Osteocyte (in vitro differentiated cells): ENCODE measurements around the gene ADAMTSL3. TPM values are rescaled to one million over a fixed set of nuclear protein-coding genes. Genes with fewer than 3 reads are reported as not detected.

Experiments
- DNase-seq: peaks from one replicate; pipeline ENCODE4 v3.0.0; 2021; ENCODE audit warnings: mixed read lengths; ENCODE audit not compliant: unreplicated experiment; ENCODE audit errors: extremely low spot score
- H3K27ac Mint-ChIP-seq: one replicate; pipeline ENCODE4 v1.8.0; 2021; ENCODE audit warnings: mild to moderate bottlenecking, mixed read lengths; ENCODE audit not compliant: unreplicated experiment
- H3K27me3 Mint-ChIP-seq: one replicate; pipeline ENCODE4 v1.8.0; 2021; ENCODE audit warnings: mixed read lengths; ENCODE audit not compliant: unreplicated experiment
- H3K36me3 Mint-ChIP-seq: one replicate; pipeline ENCODE4 v1.8.0; 2021; ENCODE audit warnings: mixed read lengths; ENCODE audit not compliant: unreplicated experiment
- H3K4me1 Mint-ChIP-seq: one replicate; pipeline ENCODE4 v1.8.0; 2021; ENCODE audit warnings: mixed read lengths; ENCODE audit not compliant: unreplicated experiment
- H3K4me3 Mint-ChIP-seq: one replicate; pipeline ENCODE4 v1.8.0; 2021; ENCODE audit warnings: mild to moderate bottlenecking, moderate library complexity, mixed read lengths; ENCODE audit not compliant: unreplicated experiment
- H3K9me3 Mint-ChIP-seq: one replicate; pipeline ENCODE4 v1.8.0; 2021; ENCODE audit warnings: mixed read lengths; ENCODE audit not compliant: unreplicated experiment
- CTCF ChIP-seq: fragments of 200-600 bp; sonication (generic); IDR thresholded peaks from 2 replicates; pipeline ENCODE4 v1.5.0; 2021; ENCODE audit warnings: antibody characterized with exemption, mild to moderate bottlenecking, moderate library complexity
- total RNA-seq: library from RNA; stranded (reverse); gene quantifications from 2 replicates; pipeline ENCODE4 v1.2.1, GENCODE V29; 2021

ADAMTSL3 gene
- total RNA-seq, 1 donor from 2014 or later: not detected

DNA sequence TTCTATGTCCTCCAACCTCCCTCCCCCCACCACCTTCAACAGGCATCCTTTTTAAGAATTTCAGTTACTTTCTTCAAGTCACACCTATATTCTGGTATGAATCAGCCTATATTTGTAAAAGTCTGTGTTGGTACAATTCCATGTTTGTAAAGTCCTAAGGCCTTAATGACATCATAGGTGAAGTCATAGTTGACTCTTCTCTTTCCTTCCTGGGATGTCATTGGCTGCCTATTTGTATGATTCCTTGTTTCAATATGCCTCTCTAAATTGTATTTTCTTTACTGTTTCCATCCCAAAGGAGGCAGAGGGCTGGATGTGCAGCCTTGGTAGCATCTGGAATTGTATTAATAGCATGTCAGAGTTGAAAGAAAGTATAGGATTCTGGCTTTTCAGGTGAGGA is 56.5 kb downstream of the ADAMTSL3 start:
- Mint-ChIP-seq H3K27ac (no peak overlapping the region), H3K4me3 (no peak overlapping the region), H3K27me3 (no peaks in the 10 kb centered on the region), H3K4me1 (no peaks in the 10 kb centered on the region), H3K9me3 (no peaks in the 10 kb centered on the region), H3K36me3 (no peaks in the 10 kb centered on the region)
- TF ChIP-seq CTCF: no peak
- DNase-seq: no peak

GRCh38 chr15:83711236-83711635 is 57.3 kb downstream of the ADAMTSL3 start:
- no peaks in the 10 kb centered on the region for H3K4me1 Mint-ChIP-seq
- no peaks in the 10 kb centered on the region for H3K27me3 Mint-ChIP-seq
- no peaks in the 10 kb centered on the region for H3K9me3 Mint-ChIP-seq
- H3K4me3 Mint-ChIP-seq: no peak overlapping the region
- TF ChIP-seq CTCF: no peak
- DNase-seq: no peak
- H3K27ac Mint-ChIP-seq: no peak overlapping the region
- H3K36me3 Mint-ChIP-seq: no peaks in the 10 kb centered on the region

DNA sequence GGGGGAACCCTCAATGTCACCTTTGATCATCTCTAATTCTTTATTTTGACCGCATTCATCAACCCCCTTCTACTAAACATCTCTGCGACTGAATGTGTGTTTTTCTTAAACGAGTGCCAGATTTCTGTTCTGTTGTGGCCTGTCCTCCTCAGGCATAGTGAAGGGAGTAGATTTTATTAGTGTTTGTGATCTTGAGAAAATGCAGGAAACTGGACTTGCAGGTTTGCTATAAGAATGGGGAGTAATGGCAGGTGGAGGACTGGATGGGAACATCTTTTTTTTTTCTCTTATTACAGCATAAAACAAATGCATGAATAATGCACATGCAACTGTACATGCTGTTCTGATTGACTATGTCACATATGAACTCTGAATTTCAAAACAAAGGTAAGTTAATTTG is 59.3 kb downstream of the ADAMTSL3 start:
- no peaks in the 10 kb centered on the region for H3K27me3 Mint-ChIP-seq
- no peak overlapping the region for H3K4me3 Mint-ChIP-seq
- H3K4me1 Mint-ChIP-seq: no peaks in the 10 kb centered on the region

GRCh38 chr15:83714939-83715628 is 61.2 kb downstream of the ADAMTSL3 start:
- no peak for TF ChIP-seq CTCF
- Mint-ChIP-seq H3K4me3 (no peak overlapping the region), H3K9me3 (no peaks in the 10 kb centered on the region), H3K36me3 (no peaks in the 10 kb centered on the region), H3K27me3 (no peaks in the 10 kb centered on the region), H3K4me1 (no peaks in the 10 kb centered on the region), H3K27ac (no peak overlapping the region)
- no peak for DNase-seq

More for the DNA sequence above, 59.3 kb downstream of the ADAMTSL3 start:
- no peak for DNase-seq
- Mint-ChIP-seq H3K9me3 (no peaks in the 10 kb centered on the region), H3K27ac (no peak overlapping the region), H3K36me3 (no peaks in the 10 kb centered on the region)
- TF ChIP-seq CTCF: no peak

GRCh38 chr15:83716605-83717004 is 62.7 kb downstream of the ADAMTSL3 start:
- Mint-ChIP-seq H3K4me1 (no peaks in the 10 kb centered on the region), H3K36me3 (no peaks in the 10 kb centered on the region), H3K9me3 (no peaks in the 10 kb centered on the region), H3K4me3 (no peak overlapping the region), H3K27me3 (no peaks in the 10 kb centered on the region), H3K27ac (no peak overlapping the region)
- no peak for DNase-seq
- no peak for TF ChIP-seq CTCF
